Upper lobe of left lung (tissue), 6 donors: Measurements from ENCODE around the gene KCNAB1. TPM values are rescaled to one million over a fixed set of nuclear protein-coding genes. Genes with fewer than 3 reads are reported as not detected.

Experiments used
- ATAC-seq, 2 donors: fragments of 200-7000 bp; cut with Tn5 transposase; one replicate each; pipeline ENCODE4 v1.9.1; 2022; ENCODE audit warnings: mild to moderate bottlenecking in 2 of 2, moderate library complexity in 2 of 2; ENCODE audit not compliant: low FRiP score in 2 of 2
- DNase-seq, 2 donors: peaks; one replicate each; pipeline ENCODE4 v3.0.0-alpha.2; 2019 to 2020
- H3K27ac ChIP-seq, 4 donors: fragments of 200-600 bp; sonication (generic); one replicate each; pipeline ENCODE4 v1.5.1; 2016 to 2019
- H3K27me3 ChIP-seq, 4 donors: fragments of 200-600 bp; sonication (generic); one replicate each; pipeline ENCODE4 v1.5.1; 2017 to 2019
- H3K36me3 ChIP-seq, 4 donors: fragments of 200-600 bp; sonication (generic); one replicate each; pipeline ENCODE4 v1.5.1; 2016 to 2019
- H3K4me1 ChIP-seq, 4 donors: fragments of 200-600 bp; sonication (generic); one replicate each; pipeline ENCODE4 v1.5.1; 2018 to 2019
- H3K4me3 ChIP-seq, 4 donors: fragments of 200-600 bp; sonication (generic); one replicate each; pipeline ENCODE4 v1.5.1; 2017 to 2019; ENCODE audit warnings: mild to moderate bottlenecking in 2 of 4, moderate library complexity in 1 of 4
- H3K9me3 ChIP-seq, 4 donors: fragments of 200-600 bp; sonication (generic); one replicate each; pipeline ENCODE4 v1.5.1; 2018 to 2019
- EP300 ChIP-seq, 4 donors: sonication (generic); formaldehyde crosslinking; IDR thresholded peaks; one replicate each; pipeline ENCODE4 v1.5.1; 2017; ENCODE audit warnings: antibody characterized with exemption in 4 of 4, control low read depth in 2 of 4
- POLR2A ChIP-seq, 4 donors: fragments of 450-650 bp; IDR thresholded peaks; one replicate each; pipeline ENCODE4 v1.5.1; 2016 to 2017; ENCODE audit warnings: antibody characterized with exemption in 4 of 4, mild to moderate bottlenecking in 2 of 4
- POLR2AphosphoS5 ChIP-seq, 2 donors: sonication (generic); formaldehyde crosslinking; IDR thresholded peaks; one replicate each; pipeline ENCODE4 v1.5.1; 2017; ENCODE audit warnings: antibody characterized with exemption in 2 of 2
- WGBS, 2 donors: methylation state at CpG; one replicate each; pipeline ENCODE4 v1.1.5; 2017 to 2018; 5-methylcytosine and 5-hydroxymethylcytosine counted together
- total RNA-seq, 6 donors: library from RNA; depleted of rRNA in 4 of 6; stranded (reverse); fragments of >200 nt in 4 of 6; gene quantifications; one replicate each; pipeline versions ENCODE4 v1.1.0 to v1.2.1, GENCODE V29; 2016 to 2021
- TF ChIP-seq, protein P1 (sequence below), 6 experiments: fragments of 450-650 bp in 4 of 6; fragments of 200-600 bp in 2 of 6; sonication (generic) in 2 of 6; IDR thresholded peaks; one replicate each; pipeline ENCODE4 v1.5.1; 2016 to 2019; ENCODE audit warnings: antibody characterized with exemption in 6 of 6
- donor health status: DM: no; HTN: no; CAD: no; lungs with moderate emphysema.
- donor health status: DM: no; HTN: yes; CAD: no; lungs with severe emphysema.

Gene KCNAB1
- total RNA-seq, 6 donors from 2014 or later: 0.79 to 5.2 (median 3.0) TPM

DNA sequence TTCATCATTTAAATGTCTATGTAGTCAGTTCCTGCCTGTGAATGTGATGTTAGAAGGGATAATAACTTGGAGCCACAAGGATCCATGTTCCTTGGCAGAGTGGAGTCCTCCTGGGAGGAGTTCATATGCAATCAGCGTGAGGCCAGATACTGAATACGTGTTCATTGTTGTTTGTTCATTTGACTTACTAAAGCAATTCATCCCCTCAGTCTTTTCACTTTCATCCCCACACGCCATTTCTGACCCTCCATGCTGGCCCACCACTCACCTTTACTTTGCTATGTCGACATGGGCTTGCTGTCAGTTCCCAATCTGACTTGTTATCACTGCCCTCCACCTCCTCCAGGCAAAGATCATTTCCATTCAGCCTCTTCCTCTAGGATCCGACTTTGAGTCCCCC is 342.7 kb downstream of the KCNAB1 start:
- Histone ChIP-seq H3K4me1 (no peaks in the 10 kb centered on the region), H3K27me3 (no peaks in the 10 kb centered on the region), H3K36me3 (no peaks in the 10 kb centered on the region), H3K4me3 (no peak overlapping the region), H3K9me3 (no peaks in the 10 kb centered on the region), H3K27ac (no peak overlapping the region)
- ATAC-seq: no peak
- TF ChIP-seq, protein P1, sequence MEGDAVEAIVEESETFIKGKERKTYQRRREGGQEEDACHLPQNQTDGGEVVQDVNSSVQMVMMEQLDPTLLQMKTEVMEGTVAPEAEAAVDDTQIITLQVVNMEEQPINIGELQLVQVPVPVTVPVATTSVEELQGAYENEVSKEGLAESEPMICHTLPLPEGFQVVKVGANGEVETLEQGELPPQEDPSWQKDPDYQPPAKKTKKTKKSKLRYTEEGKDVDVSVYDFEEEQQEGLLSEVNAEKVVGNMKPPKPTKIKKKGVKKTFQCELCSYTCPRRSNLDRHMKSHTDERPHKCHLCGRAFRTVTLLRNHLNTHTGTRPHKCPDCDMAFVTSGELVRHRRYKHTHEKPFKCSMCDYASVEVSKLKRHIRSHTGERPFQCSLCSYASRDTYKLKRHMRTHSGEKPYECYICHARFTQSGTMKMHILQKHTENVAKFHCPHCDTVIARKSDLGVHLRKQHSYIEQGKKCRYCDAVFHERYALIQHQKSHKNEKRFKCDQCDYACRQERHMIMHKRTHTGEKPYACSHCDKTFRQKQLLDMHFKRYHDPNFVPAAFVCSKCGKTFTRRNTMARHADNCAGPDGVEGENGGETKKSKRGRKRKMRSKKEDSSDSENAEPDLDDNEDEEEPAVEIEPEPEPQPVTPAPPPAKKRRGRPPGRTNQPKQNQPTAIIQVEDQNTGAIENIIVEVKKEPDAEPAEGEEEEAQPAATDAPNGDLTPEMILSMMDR (IDR thresholded peaks at IDR 0.05): no peak
- no peak for TF ChIP-seq EP300 (IDR thresholded peaks at IDR 0.05)
- WGBS, 2 donors: 74 to 75% methylated on average over 5 of the region's 5 CpGs
- no peak for DNase-seq

DNA sequence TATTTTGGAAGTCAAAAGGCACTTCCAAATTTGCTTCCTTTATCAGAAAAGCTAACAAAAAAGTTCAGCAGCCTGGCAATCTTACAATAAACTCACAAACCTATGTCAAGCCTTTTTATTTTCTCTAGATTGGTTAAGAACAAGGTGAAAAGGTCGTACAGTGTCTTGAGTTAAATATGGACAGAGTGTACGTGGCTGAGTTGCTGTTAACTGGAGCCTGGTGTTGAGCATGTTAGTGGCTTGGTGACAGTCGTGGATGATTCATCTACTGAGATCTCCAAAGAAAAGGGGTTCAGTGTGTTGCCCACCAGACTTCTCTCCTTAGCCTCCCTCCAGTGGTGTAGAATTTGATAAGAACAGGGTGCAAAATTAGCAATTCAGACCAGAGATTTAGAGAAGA is 344.8 kb downstream of the KCNAB1 start:
- 52 to 56% methylated on average over 3 of the region's 3 CpGs for WGBS, 2 donors
- H3K4me3 ChIP-seq: no peak overlapping the region
- H3K27ac ChIP-seq: no peak overlapping the region
- no peaks in the 10 kb centered on the region for H3K27me3 ChIP-seq
- ATAC-seq: no peak
- H3K36me3 ChIP-seq: no peaks in the 10 kb centered on the region
- DNase-seq: no peak
- H3K4me1 ChIP-seq: no peaks in the 10 kb centered on the region
- TF ChIP-seq, protein P1 (IDR thresholded peaks at IDR 0.05): no peak
- TF ChIP-seq POLR2A (IDR thresholded peaks at IDR 0.05) (no peak), EP300 (IDR thresholded peaks at IDR 0.05) (no peak), POLR2AphosphoS5 (IDR thresholded peaks at IDR 0.05) (no peak)
- H3K9me3 ChIP-seq: no peaks in the 10 kb centered on the region

GRCh38 chr3:156469456-156469855 is 349.1 kb downstream of the KCNAB1 start:
- TF ChIP-seq EP300 (IDR thresholded peaks at IDR 0.05) (no peak), POLR2AphosphoS5 (IDR thresholded peaks at IDR 0.05) (no peak), POLR2A (IDR thresholded peaks at IDR 0.05) (no peak)
- TF ChIP-seq, protein P1 (IDR thresholded peaks at IDR 0.05): no peak
- Histone ChIP-seq H3K4me1 (no peaks in the 10 kb centered on the region), H3K36me3 (no peaks in the 10 kb centered on the region), H3K27ac (no peak overlapping the region), H3K4me3 (no peak overlapping the region), H3K9me3 (no peaks in the 10 kb centered on the region), H3K27me3 (no peaks in the 10 kb centered on the region)
- DNase-seq (no peak), ATAC-seq (no peak)

DNA sequence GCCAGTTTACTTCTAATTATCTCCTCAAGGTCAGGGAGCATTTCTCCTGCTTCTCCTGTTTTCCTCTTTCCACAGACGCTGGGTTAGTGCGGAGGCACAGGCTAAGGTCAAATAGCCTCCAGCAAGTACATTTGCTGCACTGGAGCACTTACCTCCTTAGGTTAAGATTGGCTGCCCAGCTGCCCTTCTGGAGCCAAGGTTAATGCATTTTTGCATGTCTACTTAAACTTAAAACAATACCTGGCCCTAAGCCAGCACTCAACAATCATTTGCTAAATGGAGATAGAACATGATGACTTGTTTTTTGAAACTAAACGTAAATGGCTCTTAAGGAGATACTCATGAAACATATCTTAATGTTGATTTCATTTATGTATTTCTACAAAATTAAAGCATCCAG is 351.1 kb downstream of the KCNAB1 start:
- no peaks in the 10 kb centered on the region for H3K4me1 ChIP-seq
- no peak overlapping the region for H3K4me3 ChIP-seq
- TF ChIP-seq POLR2AphosphoS5 (IDR thresholded peaks at IDR 0.05) (no peak), EP300 (IDR thresholded peaks at IDR 0.05) (no peak), POLR2A (IDR thresholded peaks at IDR 0.05) (no peak)
- TF ChIP-seq, protein P1 (IDR thresholded peaks at IDR 0.05): no peak
- ATAC-seq: no peak
- no peaks in the 10 kb centered on the region for H3K9me3 ChIP-seq
- H3K36me3 ChIP-seq: no peaks in the 10 kb centered on the region
- H3K27me3 ChIP-seq: no peaks in the 10 kb centered on the region
- no peak overlapping the region for H3K27ac ChIP-seq
- no peak for DNase-seq
- WGBS, 2 donors: 55 to 61% methylated on average over 3 of the region's 3 CpGs

- ATAC-seq (no peak), DNase-seq (no peak)
- 73 to 76% methylated on average over 4 of the region's 4 CpGs for WGBS, 2 donors
Measured at GRCh38 chr3:156472150-156472549, 351.8 kb downstream of the KCNAB1 start.

More at GRCh38 chr3:156472150-156472549, 351.8 kb downstream of the KCNAB1 start:
- Histone ChIP-seq H3K36me3 (no peaks in the 10 kb centered on the region), H3K9me3 (no peaks in the 10 kb centered on the region), H3K4me3 (no peak overlapping the region), H3K4me1 (no peaks in the 10 kb centered on the region), H3K27ac (no peak overlapping the region), H3K27me3 (no peaks in the 10 kb centered on the region)
- TF ChIP-seq POLR2AphosphoS5 (IDR thresholded peaks at IDR 0.05) (no peak), EP300 (IDR thresholded peaks at IDR 0.05) (no peak), POLR2A (IDR thresholded peaks at IDR 0.05) (no peak)
- TF ChIP-seq, protein P1 (IDR thresholded peaks at IDR 0.05): no peak
